Keratinocyte (primary cell): ENCODE results near the gene DEF6.

Source experiments
- EZH2 ChIP-seq: IDR thresholded peaks from one replicate; pipeline ENCODE4 v1.6.1; 2012; ENCODE audit warnings: inconsistent platforms, mild to moderate bottlenecking, low read length, moderate library complexity
- TF ChIP-seq, protein P1 (sequence below), 3 experiments: IDR thresholded peaks in 1 of 3; conservative IDR thresholded peaks in 1 of 3; optimal IDR thresholded peaks in 1 of 3; 2 replicates in 2 of 3; 3 replicates in 1 of 3; pipeline versions ENCODE3 to v1.5.1; 2011; ENCODE audit warnings: low read length in 3 of 3, mild to moderate bottlenecking in 3 of 3, moderate library complexity in 2 of 3, control low read depth in 1 of 3, inconsistent platforms in 1 of 3; ENCODE audit not compliant: insufficient read depth in 2 of 3; ENCODE audit errors: extremely low read depth in 1 of 3

DNA sequence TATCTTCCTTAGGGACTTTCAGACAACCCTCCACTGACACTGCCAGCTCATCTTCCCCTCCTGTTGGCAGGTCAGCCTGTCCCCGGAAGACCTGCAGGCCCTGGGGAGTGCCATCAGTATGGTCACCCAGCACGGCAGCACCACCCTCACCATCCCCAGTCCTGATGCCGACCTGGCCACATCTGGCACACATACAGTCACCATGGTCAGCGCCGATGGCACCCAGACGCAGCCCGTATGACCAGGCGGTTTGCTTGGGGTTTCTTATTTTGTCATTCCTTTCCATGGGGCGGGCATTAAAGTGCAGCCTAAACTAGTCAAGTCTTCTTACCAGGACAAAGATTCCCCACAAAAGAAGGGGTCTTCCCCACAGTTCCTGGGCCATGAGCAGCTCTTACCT is 3.9 kb upstream of the DEF6 start:
- TF ChIP-seq, protein P1, sequence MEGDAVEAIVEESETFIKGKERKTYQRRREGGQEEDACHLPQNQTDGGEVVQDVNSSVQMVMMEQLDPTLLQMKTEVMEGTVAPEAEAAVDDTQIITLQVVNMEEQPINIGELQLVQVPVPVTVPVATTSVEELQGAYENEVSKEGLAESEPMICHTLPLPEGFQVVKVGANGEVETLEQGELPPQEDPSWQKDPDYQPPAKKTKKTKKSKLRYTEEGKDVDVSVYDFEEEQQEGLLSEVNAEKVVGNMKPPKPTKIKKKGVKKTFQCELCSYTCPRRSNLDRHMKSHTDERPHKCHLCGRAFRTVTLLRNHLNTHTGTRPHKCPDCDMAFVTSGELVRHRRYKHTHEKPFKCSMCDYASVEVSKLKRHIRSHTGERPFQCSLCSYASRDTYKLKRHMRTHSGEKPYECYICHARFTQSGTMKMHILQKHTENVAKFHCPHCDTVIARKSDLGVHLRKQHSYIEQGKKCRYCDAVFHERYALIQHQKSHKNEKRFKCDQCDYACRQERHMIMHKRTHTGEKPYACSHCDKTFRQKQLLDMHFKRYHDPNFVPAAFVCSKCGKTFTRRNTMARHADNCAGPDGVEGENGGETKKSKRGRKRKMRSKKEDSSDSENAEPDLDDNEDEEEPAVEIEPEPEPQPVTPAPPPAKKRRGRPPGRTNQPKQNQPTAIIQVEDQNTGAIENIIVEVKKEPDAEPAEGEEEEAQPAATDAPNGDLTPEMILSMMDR (optimal IDR thresholded peaks at IDR 0.05 in 1 of 3, IDR thresholded peaks at IDR 0.05 in 1 of 3, conservative IDR thresholded peaks at IDR 0.05 in 1 of 3; ENCODE audit: extremely low read depth in 1 of 3, insufficient read depth in 2 of 3, low read length in 3 of 3): no peak
- no peak for TF ChIP-seq EZH2
